NCI-H526 (cell line): ENCODE measurements around the gene KCNAB2.

Experiments used
- DNase-seq, 2 experiments: peaks; one replicate each; lab custom pipeline; 2025; lab: John Stamatoyannopoulos, UW

Gene KCNAB2

GRCh38 chr1:6129313-6129712 is 83.6 kb downstream of the KCNAB2 start:
- DNase-seq, result no peak

- DNase-seq, result no peak
Measured at GRCh38 chr1:6130036-6130435, 84.3 kb downstream of the KCNAB2 start.

GRCh38 chr1:6130596-6130995 is 84.9 kb downstream of the KCNAB2 start:
- no peak for DNase-seq

GRCh38 chr1:6131561-6131960 is 85.9 kb downstream of the KCNAB2 start:
- no peak for DNase-seq

- no peak for DNase-seq
Measured at GRCh38 chr1:6133146-6133895, 87.6 kb downstream of the KCNAB2 start.

GRCh38 chr1:6134206-6134605 is 88.5 kb downstream of the KCNAB2 start:
- no peak for DNase-seq

GRCh38 chr1:6134741-6135510 is 89.2 kb downstream of the KCNAB2 start:
- DNase-seq, result no peak

- no peak for DNase-seq
Measured at GRCh38 chr1:6136516-6137220, 91.0 kb downstream of the KCNAB2 start.

GRCh38 chr1:6137758-6138157 is 92.1 kb downstream of the KCNAB2 start:
- no peak for DNase-seq

- DNase-seq, result no peak
Measured at GRCh38 chr1:6140413-6140812, 94.7 kb downstream of the KCNAB2 start.

- peak in 1 of 2 experiments; percentile 25 for DNase-seq
Measured at GRCh38 chr1:6141592-6141991, 95.9 kb downstream of the KCNAB2 start.

- no peak for DNase-seq
Measured at GRCh38 chr1:6142036-6142621, 96.4 kb downstream of the KCNAB2 start.

- DNase-seq, result no peak
Measured at GRCh38 chr1:6142734-6143133, 97.0 kb downstream of the KCNAB2 start.

GRCh38 chr1:6143395-6143794 is 97.7 kb downstream of the KCNAB2 start:
- DNase-seq, result no peak

GRCh38 chr1:6144175-6144574 is 98.5 kb downstream of the KCNAB2 start:
- no peak for DNase-seq

- DNase-seq, result no peak
Measured at GRCh38 chr1:6144647-6145395, 99.1 kb downstream of the KCNAB2 start.

- DNase-seq, result no peak
Measured at GRCh38 chr1:6145396-6145750, 99.7 kb downstream of the KCNAB2 start.

GRCh38 chr1:6145864-6146410 is 100.2 kb downstream of the KCNAB2 start:
- no peak for DNase-seq

- DNase-seq, result peak; percentile 64 to 90
Measured at GRCh38 chr1:6148497-6149241, 103.0 kb downstream of the KCNAB2 start.

- no peak for DNase-seq
Measured at GRCh38 chr1:6149597-6149996, 103.9 kb downstream of the KCNAB2 start.
